ENCODE results near the gene ATP1B1. TPM values are rescaled to one million over a fixed set of nuclear protein-coding genes. Genes with fewer than 3 reads are reported as not detected.
"Not testable (repeated sequence)": the region's sequence is repeated elsewhere in the genome, so short reads cannot be mapped to it uniquely, and the experiment has no call there.

The ATP1B1 gene
- total RNA-seq, 1 experiment from 2014 or later: 40.7 TPM

DNA sequence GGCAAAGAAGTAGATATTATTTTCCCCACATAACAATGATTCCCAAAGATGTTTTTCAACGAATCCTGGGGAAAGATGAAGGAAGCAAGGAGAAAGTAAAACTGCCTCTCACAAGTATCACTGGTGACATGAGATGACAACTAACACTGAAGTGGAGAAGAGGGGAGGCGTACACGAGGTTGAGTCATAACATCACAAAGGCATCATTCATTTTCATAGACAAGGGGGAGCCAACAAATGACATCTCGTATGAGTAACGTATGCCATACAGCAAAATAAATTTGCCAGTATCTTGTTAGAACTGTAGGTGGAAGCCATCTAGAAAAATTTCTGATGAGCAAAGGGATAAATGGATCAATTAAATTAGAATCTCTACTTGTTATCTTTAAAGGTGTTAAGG lies 56.6 kb downstream of the ATP1B1 start (continued):
- TF ChIP-seq, protein P1, sequence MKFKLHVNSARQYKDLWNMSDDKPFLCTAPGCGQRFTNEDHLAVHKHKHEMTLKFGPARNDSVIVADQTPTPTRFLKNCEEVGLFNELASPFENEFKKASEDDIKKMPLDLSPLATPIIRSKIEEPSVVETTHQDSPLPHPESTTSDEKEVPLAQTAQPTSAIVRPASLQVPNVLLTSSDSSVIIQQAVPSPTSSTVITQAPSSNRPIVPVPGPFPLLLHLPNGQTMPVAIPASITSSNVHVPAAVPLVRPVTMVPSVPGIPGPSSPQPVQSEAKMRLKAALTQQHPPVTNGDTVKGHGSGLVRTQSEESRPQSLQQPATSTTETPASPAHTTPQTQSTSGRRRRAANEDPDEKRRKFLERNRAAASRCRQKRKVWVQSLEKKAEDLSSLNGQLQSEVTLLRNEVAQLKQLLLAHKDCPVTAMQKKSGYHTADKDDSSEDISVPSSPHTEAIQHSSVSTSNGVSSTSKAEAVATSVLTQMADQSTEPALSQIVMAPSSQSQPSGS (CRISPR knock-in tag; IDR thresholded peaks at IDR 0.05; ENCODE audit: borderline replicate concordance, low read depth): no peak
- TF ChIP-seq GABPB1 (CRISPR knock-in tag; IDR thresholded peaks at IDR 0.05): no peak
- TF ChIP-seq, protein P2, sequence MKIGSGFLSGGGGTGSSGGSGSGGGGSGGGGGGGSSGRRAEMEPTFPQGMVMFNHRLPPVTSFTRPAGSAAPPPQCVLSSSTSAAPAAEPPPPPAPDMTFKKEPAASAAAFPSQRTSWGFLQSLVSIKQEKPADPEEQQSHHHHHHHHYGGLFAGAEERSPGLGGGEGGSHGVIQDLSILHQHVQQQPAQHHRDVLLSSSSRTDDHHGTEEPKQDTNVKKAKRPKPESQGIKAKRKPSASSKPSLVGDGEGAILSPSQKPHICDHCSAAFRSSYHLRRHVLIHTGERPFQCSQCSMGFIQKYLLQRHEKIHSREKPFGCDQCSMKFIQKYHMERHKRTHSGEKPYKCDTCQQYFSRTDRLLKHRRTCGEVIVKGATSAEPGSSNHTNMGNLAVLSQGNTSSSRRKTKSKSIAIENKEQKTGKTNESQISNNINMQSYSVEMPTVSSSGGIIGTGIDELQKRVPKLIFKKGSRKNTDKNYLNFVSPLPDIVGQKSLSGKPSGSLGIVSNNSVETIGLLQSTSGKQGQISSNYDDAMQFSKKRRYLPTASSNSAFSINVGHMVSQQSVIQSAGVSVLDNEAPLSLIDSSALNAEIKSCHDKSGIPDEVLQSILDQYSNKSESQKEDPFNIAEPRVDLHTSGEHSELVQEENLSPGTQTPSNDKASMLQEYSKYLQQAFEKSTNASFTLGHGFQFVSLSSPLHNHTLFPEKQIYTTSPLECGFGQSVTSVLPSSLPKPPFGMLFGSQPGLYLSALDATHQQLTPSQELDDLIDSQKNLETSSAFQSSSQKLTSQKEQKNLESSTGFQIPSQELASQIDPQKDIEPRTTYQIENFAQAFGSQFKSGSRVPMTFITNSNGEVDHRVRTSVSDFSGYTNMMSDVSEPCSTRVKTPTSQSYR (CRISPR knock-in tag; IDR thresholded peaks at IDR 0.05): no peak
- TF ChIP-seq, protein P3, sequence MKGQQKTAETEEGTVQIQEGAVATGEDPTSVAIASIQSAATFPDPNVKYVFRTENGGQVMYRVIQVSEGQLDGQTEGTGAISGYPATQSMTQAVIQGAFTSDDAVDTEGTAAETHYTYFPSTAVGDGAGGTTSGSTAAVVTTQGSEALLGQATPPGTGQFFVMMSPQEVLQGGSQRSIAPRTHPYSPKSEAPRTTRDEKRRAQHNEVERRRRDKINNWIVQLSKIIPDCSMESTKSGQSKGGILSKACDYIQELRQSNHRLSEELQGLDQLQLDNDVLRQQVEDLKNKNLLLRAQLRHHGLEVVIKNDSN (CRISPR knock-in tag; IDR thresholded peaks at IDR 0.05): no peak
- no peak for TF ChIP-seq ZNF396 (CRISPR knock-in tag; IDR thresholded peaks at IDR 0.05; ENCODE audit: borderline replicate concordance)
- TF ChIP-seq CBFB (CRISPR knock-in tag; IDR thresholded peaks at IDR 0.05; ENCODE audit: low read depth): no peak

DNA sequence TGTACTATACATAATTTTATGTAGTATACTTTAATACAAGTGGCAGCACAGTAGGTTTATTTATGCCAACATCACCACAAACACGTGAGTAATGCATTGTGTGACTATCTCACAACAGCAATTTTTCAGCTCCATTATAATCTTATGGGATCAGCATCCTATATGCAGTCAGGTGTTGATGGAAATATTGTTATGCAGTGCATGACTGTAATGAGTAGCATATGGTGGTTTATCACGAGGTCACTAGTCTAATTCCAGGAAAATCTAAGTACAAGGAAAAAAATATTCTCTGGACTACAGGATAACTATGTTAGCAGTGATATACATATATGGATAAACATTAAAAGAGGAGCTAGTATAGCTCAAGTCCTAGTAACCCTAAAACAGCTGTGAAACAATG lies 69.0 kb downstream of the ATP1B1 start:
- no peaks in the 10 kb centered on the region for H3K27me3 Mint-ChIP-seq (ENCODE audit: low read depth)
- DNase-seq (ENCODE audit: low spot score) (no peak), ATAC-seq (no peak)
- no peaks in the 10 kb centered on the region for H3K36me3 Mint-ChIP-seq
- ChIA-PET CTCF (no interaction called here), POLR2A (no interaction called here)
- 0 out of 2 replicates have a peak, but pooled peaks cover 4% of the 10 kb centered on the region for H3K9me3 Mint-ChIP-seq
- H3K27ac Mint-ChIP-seq: no peak overlapping the region
- H3K4me3 Mint-ChIP-seq: no peak overlapping the region
- TF ChIP-seq FOXP1 (CRISPR knock-in tag; IDR thresholded peaks at IDR 0.05; ENCODE audit: borderline replicate concordance) (no peak), IRF2 (CRISPR knock-in tag; IDR thresholded peaks at IDR 0.05; ENCODE audit: borderline replicate concordance, low read depth) (no peak)
- TF ChIP-seq, protein P4, sequence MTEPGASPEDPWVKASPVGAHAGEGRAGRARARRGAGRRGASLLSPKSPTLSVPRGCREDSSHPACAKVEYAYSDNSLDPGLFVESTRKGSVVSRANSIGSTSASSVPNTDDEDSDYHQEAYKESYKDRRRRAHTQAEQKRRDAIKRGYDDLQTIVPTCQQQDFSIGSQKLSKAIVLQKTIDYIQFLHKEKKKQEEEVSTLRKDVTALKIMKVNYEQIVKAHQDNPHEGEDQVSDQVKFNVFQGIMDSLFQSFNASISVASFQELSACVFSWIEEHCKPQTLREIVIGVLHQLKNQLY (CRISPR knock-in tag; IDR thresholded peaks at IDR 0.05): no peak
- no peaks in the 10 kb centered on the region for H3K4me1 Mint-ChIP-seq

DNA sequence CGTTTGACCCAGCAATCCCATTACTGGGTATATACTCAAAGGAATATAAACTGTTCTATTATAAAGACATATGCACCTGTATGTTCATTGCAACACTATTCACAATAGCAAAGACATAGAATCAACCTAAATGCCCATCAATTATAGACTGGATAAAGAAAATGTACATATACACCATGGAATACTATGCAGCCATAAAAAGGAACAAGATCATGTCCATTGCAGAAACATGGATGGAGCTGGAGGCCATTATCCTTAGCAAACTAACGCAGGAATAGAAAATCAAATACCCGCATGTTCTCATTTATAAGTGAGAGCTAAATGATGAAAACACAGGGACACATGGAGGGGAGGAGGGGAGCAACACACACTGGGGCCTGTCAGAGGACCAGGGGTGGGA lies 72.9 kb downstream of the ATP1B1 start:
- ATAC-seq; CTCF ChIA-PET; H3K4me3 Mint-ChIP-seq; H3K27ac Mint-ChIP-seq; H3K27me3 Mint-ChIP-seq (ENCODE audit: low read depth); DNase-seq (ENCODE audit: low spot score); H3K9me3 Mint-ChIP-seq; POLR2A ChIA-PET; H3K4me1 Mint-ChIP-seq; H3K36me3 Mint-ChIP-seq: not testable (repeated sequence)

DNA sequence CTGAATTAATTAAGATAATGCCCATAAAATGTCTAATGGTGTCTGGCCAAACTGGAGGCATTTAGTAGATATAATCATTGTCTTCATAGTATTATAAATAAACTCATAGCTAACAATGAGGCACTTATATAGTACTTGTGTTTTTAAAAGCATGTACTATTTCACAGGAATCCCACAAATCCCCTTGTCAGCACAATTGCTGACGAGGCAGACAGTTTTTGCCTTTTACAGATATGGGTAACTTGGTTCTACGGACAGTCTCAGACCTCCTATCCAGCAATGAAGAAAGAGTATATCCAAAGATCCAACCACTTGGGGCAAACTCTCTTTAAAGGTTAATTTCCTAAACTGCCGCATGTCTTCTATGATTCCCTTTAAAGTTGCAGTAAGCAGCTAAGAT lies 73.7 kb downstream of the ATP1B1 start:
- ChIA-PET POLR2A (no interaction called here), CTCF (no interaction called here)
- DNase-seq (ENCODE audit: low spot score): no peak
- no peaks in the 10 kb centered on the region for H3K27me3 Mint-ChIP-seq (ENCODE audit: low read depth)
- no peak overlapping the region for H3K27ac Mint-ChIP-seq
- H3K36me3 Mint-ChIP-seq: no peaks in the 10 kb centered on the region
- no peak overlapping the region for H3K4me3 Mint-ChIP-seq
- ATAC-seq: no peak
- H3K4me1 Mint-ChIP-seq: peaks cover 8% of the 10 kb centered on the region
- 0 out of 2 replicates have a peak, but pooled peaks cover 4% of the 10 kb centered on the region for H3K9me3 Mint-ChIP-seq
- TF ChIP-seq, protein P5, sequence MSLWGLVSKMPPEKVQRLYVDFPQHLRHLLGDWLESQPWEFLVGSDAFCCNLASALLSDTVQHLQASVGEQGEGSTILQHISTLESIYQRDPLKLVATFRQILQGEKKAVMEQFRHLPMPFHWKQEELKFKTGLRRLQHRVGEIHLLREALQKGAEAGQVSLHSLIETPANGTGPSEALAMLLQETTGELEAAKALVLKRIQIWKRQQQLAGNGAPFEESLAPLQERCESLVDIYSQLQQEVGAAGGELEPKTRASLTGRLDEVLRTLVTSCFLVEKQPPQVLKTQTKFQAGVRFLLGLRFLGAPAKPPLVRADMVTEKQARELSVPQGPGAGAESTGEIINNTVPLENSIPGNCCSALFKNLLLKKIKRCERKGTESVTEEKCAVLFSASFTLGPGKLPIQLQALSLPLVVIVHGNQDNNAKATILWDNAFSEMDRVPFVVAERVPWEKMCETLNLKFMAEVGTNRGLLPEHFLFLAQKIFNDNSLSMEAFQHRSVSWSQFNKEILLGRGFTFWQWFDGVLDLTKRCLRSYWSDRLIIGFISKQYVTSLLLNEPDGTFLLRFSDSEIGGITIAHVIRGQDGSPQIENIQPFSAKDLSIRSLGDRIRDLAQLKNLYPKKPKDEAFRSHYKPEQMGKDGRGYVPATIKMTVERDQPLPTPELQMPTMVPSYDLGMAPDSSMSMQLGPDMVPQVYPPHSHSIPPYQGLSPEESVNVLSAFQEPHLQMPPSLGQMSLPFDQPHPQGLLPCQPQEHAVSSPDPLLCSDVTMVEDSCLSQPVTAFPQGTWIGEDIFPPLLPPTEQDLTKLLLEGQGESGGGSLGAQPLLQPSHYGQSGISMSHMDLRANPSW (CRISPR knock-in tag; conservative IDR thresholded peaks at IDR 0.05; ENCODE audit: low read depth): no peak
- TF ChIP-seq, protein P6, sequence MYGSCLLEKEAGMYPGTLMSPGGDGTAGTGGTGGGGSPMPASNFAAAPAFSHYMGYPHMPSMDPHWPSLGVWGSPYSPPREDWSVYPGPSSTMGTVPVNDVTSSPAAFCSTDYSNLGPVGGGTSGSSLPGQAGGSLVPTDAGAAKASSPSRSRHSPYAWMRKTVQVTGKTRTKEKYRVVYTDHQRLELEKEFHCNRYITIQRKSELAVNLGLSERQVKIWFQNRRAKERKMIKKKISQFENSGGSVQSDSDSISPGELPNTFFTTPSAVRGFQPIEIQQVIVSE (CRISPR knock-in tag; IDR thresholded peaks at IDR 0.05; ENCODE audit: borderline replicate concordance): no peak
- no peak for TF ChIP-seq TCF7 (CRISPR knock-in tag; IDR thresholded peaks at IDR 0.05; ENCODE audit: low read depth)
- TF ChIP-seq, protein P7, sequence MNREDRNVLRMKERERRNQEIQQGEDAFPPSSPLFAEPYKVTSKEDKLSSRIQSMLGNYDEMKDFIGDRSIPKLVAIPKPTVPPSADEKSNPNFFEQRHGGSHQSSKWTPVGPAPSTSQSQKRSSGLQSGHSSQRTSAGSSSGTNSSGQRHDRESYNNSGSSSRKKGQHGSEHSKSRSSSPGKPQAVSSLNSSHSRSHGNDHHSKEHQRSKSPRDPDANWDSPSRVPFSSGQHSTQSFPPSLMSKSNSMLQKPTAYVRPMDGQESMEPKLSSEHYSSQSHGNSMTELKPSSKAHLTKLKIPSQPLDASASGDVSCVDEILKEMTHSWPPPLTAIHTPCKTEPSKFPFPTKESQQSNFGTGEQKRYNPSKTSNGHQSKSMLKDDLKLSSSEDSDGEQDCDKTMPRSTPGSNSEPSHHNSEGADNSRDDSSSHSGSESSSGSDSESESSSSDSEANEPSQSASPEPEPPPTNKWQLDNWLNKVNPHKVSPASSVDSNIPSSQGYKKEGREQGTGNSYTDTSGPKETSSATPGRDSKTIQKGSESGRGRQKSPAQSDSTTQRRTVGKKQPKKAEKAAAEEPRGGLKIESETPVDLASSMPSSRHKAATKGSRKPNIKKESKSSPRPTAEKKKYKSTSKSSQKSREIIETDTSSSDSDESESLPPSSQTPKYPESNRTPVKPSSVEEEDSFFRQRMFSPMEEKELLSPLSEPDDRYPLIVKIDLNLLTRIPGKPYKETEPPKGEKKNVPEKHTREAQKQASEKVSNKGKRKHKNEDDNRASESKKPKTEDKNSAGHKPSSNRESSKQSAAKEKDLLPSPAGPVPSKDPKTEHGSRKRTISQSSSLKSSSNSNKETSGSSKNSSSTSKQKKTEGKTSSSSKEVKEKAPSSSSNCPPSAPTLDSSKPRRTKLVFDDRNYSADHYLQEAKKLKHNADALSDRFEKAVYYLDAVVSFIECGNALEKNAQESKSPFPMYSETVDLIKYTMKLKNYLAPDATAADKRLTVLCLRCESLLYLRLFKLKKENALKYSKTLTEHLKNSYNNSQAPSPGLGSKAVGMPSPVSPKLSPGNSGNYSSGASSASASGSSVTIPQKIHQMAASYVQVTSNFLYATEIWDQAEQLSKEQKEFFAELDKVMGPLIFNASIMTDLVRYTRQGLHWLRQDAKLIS (CRISPR knock-in tag; IDR thresholded peaks at IDR 0.05; ENCODE audit: borderline replicate concordance): no peak
- no peak for TF ChIP-seq SP1 (CRISPR knock-in tag; conservative IDR thresholded peaks at IDR 0.05)
- TF ChIP-seq TEAD1 (CRISPR knock-in tag; IDR thresholded peaks at IDR 0.05): no peak
- TF ChIP-seq RELA (CRISPR knock-in tag; IDR thresholded peaks at IDR 0.05; ENCODE audit: borderline replicate concordance): no peak
- TF ChIP-seq ZNF121 (CRISPR knock-in tag; IDR thresholded peaks at IDR 0.05): no peak

Measured in WTC11 (cell line).